Measurements from ENCODE around the gene RAB3IL1. TPM values are rescaled to one million over a fixed set of nuclear protein-coding genes. Genes with fewer than 3 reads are reported as not detected.
A peak's percentile ranks its signal among the peaks of the same experiment; 100 is the strongest.

RAB3IL1 gene
- total and polyA plus RNA-seq, 9 of the 15 experiments (the other 6 are each of a cell fraction or from before 2014, with no cell fraction given) = 0.15 to 42.6 (median 15.5) TPM

DNA sequence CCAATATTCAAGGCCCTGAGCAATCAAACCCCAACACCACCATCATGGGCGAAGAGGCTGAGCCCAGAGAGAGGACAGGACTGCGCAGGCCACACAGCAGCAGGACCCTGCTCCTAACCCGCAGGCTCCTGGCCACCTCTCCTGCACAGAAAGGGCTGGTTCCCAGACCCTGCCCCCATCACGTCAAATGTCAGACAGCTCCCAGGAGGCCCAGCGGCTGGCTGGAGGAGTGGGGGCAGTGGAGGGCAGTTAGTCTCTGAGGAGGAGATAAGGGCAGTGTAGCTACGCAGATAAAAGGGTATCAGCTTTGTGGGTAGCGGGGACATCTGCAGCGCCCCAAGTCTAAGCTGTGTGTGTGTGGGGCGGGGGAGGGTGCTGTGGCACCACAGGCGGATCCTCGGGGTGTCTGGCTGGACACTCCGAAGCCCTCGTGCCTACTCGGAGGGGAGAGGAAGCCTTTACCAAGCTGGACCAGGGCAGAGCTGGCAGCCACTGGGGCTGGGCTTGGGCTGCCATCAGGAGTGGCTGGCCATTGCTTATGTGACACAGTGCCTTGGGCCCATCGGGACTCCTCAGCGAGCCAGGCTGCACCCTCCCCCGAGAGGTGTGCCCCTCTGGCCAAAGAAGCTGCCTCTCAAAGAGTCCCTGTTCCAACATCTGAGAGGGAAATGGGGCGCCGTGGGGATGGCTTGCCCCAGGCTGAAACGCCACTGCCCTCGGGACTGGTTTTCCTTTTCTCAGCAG is 47.5 kb downstream of the RAB3IL1 start (continued):
- peak; percentile 87; the same call in 1 of the 2 replicates for TF ChIP-seq POLR2AphosphoS5 (IDR thresholded peaks at IDR 0.05; ENCODE audit: control insufficient read depth, insufficient read depth, low read depth, low read length)
- peak in 1 of 2 experiments; percentile 86; a peak in 2 of 4 replicates for TF ChIP-seq KDM4B (IDR thresholded peaks at IDR 0.05; ENCODE audit: borderline replicate concordance in 2 of 2, low read depth in 1 of 2)
- no peak for TF ChIP-seq SAP30 (IDR thresholded peaks at IDR 0.05; ENCODE audit: borderline replicate concordance, insufficient read depth, low read depth, low read length, poor library complexity, severe bottlenecking)
- TF ChIP-seq NCOA2 (IDR thresholded peaks at IDR 0.05; ENCODE audit: partially characterized antibody in 2 of 2) = no peak
- TF ChIP-seq SMAD2 (IDR thresholded peaks at IDR 0.05; ENCODE audit: low read depth, low read length) = no peak
- no peak for TF ChIP-seq ZNF696 (CRISPR knock-in tag; conservative IDR thresholded peaks at IDR 0.05)
- TF ChIP-seq, protein P1, sequence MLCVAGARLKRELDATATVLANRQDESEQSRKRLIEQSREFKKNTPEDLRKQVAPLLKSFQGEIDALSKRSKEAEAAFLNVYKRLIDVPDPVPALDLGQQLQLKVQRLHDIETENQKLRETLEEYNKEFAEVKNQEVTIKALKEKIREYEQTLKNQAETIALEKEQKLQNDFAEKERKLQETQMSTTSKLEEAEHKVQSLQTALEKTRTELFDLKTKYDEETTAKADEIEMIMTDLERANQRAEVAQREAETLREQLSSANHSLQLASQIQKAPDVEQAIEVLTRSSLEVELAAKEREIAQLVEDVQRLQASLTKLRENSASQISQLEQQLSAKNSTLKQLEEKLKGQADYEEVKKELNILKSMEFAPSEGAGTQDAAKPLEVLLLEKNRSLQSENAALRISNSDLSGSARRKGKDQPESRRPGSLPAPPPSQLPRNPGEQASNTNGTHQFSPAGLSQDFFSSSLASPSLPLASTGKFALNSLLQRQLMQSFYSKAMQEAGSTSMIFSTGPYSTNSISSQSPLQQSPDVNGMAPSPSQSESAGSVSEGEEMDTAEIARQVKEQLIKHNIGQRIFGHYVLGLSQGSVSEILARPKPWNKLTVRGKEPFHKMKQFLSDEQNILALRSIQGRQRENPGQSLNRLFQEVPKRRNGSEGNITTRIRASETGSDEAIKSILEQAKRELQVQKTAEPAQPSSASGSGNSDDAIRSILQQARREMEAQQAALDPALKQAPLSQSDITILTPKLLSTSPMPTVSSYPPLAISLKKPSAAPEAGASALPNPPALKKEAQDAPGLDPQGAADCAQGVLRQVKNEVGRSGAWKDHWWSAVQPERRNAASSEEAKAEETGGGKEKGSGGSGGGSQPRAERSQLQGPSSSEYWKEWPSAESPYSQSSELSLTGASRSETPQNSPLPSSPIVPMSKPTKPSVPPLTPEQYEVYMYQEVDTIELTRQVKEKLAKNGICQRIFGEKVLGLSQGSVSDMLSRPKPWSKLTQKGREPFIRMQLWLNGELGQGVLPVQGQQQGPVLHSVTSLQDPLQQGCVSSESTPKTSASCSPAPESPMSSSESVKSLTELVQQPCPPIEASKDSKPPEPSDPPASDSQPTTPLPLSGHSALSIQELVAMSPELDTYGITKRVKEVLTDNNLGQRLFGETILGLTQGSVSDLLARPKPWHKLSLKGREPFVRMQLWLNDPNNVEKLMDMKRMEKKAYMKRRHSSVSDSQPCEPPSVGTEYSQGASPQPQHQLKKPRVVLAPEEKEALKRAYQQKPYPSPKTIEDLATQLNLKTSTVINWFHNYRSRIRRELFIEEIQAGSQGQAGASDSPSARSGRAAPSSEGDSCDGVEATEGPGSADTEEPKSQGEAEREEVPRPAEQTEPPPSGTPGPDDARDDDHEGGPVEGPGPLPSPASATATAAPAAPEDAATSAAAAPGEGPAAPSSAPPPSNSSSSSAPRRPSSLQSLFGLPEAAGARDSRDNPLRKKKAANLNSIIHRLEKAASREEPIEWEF (CRISPR knock-in tag; IDR thresholded peaks at IDR 0.05) = no peak
- TF ChIP-seq, protein P2, sequence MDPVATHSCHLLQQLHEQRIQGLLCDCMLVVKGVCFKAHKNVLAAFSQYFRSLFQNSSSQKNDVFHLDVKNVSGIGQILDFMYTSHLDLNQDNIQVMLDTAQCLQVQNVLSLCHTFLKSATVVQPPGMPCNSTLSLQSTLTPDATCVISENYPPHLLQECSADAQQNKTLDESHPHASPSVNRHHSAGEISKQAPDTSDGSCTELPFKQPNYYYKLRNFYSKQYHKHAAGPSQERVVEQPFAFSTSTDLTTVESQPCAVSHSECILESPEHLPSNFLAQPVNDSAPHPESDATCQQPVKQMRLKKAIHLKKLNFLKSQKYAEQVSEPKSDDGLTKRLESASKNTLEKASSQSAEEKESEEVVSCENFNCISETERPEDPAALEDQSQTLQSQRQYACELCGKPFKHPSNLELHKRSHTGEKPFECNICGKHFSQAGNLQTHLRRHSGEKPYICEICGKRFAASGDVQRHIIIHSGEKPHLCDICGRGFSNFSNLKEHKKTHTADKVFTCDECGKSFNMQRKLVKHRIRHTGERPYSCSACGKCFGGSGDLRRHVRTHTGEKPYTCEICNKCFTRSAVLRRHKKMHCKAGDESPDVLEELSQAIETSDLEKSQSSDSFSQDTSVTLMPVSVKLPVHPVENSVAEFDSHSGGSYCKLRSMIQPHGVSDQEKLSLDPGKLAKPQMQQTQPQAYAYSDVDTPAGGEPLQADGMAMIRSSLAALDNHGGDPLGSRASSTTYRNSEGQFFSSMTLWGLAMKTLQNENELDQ (CRISPR knock-in tag; IDR thresholded peaks at IDR 0.05; ENCODE audit: borderline replicate concordance) = no peak
- peak; percentile 70; the same call in 1 of the 2 replicates for TF ChIP-seq BACH1 (tag; IDR thresholded peaks at IDR 0.05)
- peak; percentile 90 for TF ChIP-seq TAL1 (IDR thresholded peaks at IDR 0.05)
- no peak for TF ChIP-seq ZNF717 (CRISPR knock-in tag; IDR thresholded peaks at IDR 0.05)
- peak; percentile 56; the same call in 1 of the 2 replicates for TF ChIP-seq ZNF311 (CRISPR knock-in tag; IDR thresholded peaks at IDR 0.05)
- no peak for TF ChIP-seq NCOA6 (IDR thresholded peaks at IDR 0.05)
- TF ChIP-seq SMAD3 (CRISPR knock-in tag; conservative IDR thresholded peaks at IDR 0.05) = peak; percentile 80
- TF ChIP-seq GATAD2A (IDR thresholded peaks at IDR 0.05) = peak; percentile 95
- no peak for TF ChIP-seq FOXK1 (CRISPR knock-in tag; IDR thresholded peaks at IDR 0.05; ENCODE audit: borderline replicate concordance)
- TF ChIP-seq HCFC1 (IDR thresholded peaks at IDR 0.05; ENCODE audit: low read depth, low read length) = no peak
- no peak for TF ChIP-seq DDX20 (tag; IDR thresholded peaks at IDR 0.05; ENCODE audit: low read depth)
- TF ChIP-seq, protein P3, sequence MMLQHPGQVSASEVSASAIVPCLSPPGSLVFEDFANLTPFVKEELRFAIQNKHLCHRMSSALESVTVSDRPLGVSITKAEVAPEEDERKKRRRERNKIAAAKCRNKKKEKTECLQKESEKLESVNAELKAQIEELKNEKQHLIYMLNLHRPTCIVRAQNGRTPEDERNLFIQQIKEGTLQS (IDR thresholded peaks at IDR 0.05) = no peak
- TF ChIP-seq, protein P3 (CRISPR knock-in tag; conservative IDR thresholded peaks at IDR 0.05) = no peak

Measured in K562 (cell line).